Measurements from ENCODE around the gene ZCCHC10.
A peak's percentile ranks its signal among the peaks of the same experiment; 100 is the strongest.
"Not testable (repeated sequence)": the region's sequence is repeated elsewhere in the genome, so short reads cannot be mapped to it uniquely, and the experiment has no call there.

The ZCCHC10 gene

GRCh38 chr5:133025804-133026663 lies at the start of gene ZCCHC10:
ZCCHC10 (minus strand) TSS chr5:133026549; CDS start chr5:133026537, 12 bp downstream.
- DNase-seq (ENCODE audit: low read depth, low spot score) = peak; percentile 98

- DNase-seq (ENCODE audit: low read depth, low spot score) = no peak
These were observed 49.5 kb upstream of the ZCCHC10 start for GRCh38 chr5:133075572-133076536.

GRCh38 chr5:133072021-133072420 lies 45.7 kb upstream of the ZCCHC10 start:
- DNase-seq (ENCODE audit: low read depth, low spot score) = no peak

- no peak for DNase-seq (ENCODE audit: low read depth, low spot score)
These were observed 39.7 kb upstream of the ZCCHC10 start for GRCh38 chr5:133066045-133066444.

- no peak for DNase-seq (ENCODE audit: low read depth, low spot score)
These were observed 39.1 kb upstream of the ZCCHC10 start for GRCh38 chr5:133065471-133065870.

GRCh38 chr5:133063965-133064364 lies 37.6 kb upstream of the ZCCHC10 start:
- DNase-seq (ENCODE audit: low read depth, low spot score) = no peak

- no peak for DNase-seq (ENCODE audit: low read depth, low spot score)
These were observed 35.9 kb upstream of the ZCCHC10 start for GRCh38 chr5:133062276-133062675.

- no peak for DNase-seq (ENCODE audit: low read depth, low spot score)
These were observed 33.3 kb upstream of the ZCCHC10 start for GRCh38 chr5:133059621-133060020.

GRCh38 chr5:133056891-133057290 lies 30.5 kb upstream of the ZCCHC10 start:
- no peak for DNase-seq (ENCODE audit: low read depth, low spot score)

GRCh38 chr5:133054697-133055471 lies 28.5 kb upstream of the ZCCHC10 start:
- DNase-seq (ENCODE audit: low read depth, low spot score) = no peak

- no peak for DNase-seq (ENCODE audit: low read depth, low spot score)
These were observed 27.1 kb upstream of the ZCCHC10 start for GRCh38 chr5:133053448-133053847.

GRCh38 chr5:133052317-133053175 lies 26.2 kb upstream of the ZCCHC10 start:
- peak; percentile 75 for DNase-seq (ENCODE audit: low read depth, low spot score)

GRCh38 chr5:133051542-133052316 lies 25.4 kb upstream of the ZCCHC10 start, which contains the start of gene HSPA4:
HSPA4 (plus strand) TSS chr5:133052013; CDS start chr5:133052251, 238 bp downstream.
- peak; percentile 99 for DNase-seq (ENCODE audit: low read depth, low spot score)

- no peak for DNase-seq (ENCODE audit: low read depth, low spot score)
These were observed 24.8 kb upstream of the ZCCHC10 start for GRCh38 chr5:133051061-133051541.

- no peak for DNase-seq (ENCODE audit: low read depth, low spot score)
These were observed 24.2 kb upstream of the ZCCHC10 start for GRCh38 chr5:133050521-133050920.

GRCh38 chr5:133049726-133050048 lies 23.3 kb upstream of the ZCCHC10 start:
- no peak for DNase-seq (ENCODE audit: low read depth, low spot score)

GRCh38 chr5:133048993-133049725 lies 22.8 kb upstream of the ZCCHC10 start:
- peak; percentile 60 for DNase-seq (ENCODE audit: low read depth, low spot score)

- no peak for DNase-seq (ENCODE audit: low read depth, low spot score)
These were observed 21.1 kb upstream of the ZCCHC10 start for GRCh38 chr5:133047404-133047803.

- not testable (repeated sequence) for DNase-seq (ENCODE audit: low read depth, low spot score)
These were observed 20.2 kb upstream of the ZCCHC10 start for GRCh38 chr5:133046560-133046959.
